Measurements from ENCODE around the gene RAI14.

GRCh38 chr5:34663771-34664496 is 7.8 kb downstream of the RAI14 start:
- TF ChIP-seq TAF1 (IDR thresholded peaks at IDR 0.05; ENCODE audit: borderline replicate concordance, low read depth, low read length) (no peak), POLR2A (IDR thresholded peaks at IDR 0.05; ENCODE audit: low read depth, low read length) (no peak)

Data from GM12892 (cell line).